Measurements from ENCODE around the gene CRTC2.

DNA sequence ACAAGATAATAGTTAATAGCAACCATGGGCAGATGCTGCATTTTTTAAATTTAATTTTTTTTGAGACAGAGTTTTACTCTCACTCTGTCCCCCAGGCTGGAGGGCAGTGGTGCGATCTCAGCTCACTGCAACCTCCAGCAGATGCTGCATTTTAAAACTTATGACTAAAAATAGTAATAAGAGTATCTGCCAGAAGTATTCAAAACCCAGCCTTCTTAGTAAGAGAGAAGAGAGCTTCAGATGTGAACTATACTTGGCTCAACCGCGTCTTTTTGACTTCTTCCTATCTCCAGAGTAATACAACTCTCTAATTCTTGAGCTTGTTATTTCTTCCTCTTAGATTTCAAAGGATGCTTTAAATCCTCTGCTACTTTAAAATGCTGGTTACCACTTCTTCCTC, 36.8 kb upstream of the CRTC2 start:
- TF ChIP-seq, protein P1, sequence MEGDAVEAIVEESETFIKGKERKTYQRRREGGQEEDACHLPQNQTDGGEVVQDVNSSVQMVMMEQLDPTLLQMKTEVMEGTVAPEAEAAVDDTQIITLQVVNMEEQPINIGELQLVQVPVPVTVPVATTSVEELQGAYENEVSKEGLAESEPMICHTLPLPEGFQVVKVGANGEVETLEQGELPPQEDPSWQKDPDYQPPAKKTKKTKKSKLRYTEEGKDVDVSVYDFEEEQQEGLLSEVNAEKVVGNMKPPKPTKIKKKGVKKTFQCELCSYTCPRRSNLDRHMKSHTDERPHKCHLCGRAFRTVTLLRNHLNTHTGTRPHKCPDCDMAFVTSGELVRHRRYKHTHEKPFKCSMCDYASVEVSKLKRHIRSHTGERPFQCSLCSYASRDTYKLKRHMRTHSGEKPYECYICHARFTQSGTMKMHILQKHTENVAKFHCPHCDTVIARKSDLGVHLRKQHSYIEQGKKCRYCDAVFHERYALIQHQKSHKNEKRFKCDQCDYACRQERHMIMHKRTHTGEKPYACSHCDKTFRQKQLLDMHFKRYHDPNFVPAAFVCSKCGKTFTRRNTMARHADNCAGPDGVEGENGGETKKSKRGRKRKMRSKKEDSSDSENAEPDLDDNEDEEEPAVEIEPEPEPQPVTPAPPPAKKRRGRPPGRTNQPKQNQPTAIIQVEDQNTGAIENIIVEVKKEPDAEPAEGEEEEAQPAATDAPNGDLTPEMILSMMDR (IDR thresholded peaks at IDR 0.05) = no peak
- no peak for TF ChIP-seq POLR2A (IDR thresholded peaks at IDR 0.05)
